Measurements from ENCODE around the gene IGFBP2.

The IGFBP2 gene

DNA sequence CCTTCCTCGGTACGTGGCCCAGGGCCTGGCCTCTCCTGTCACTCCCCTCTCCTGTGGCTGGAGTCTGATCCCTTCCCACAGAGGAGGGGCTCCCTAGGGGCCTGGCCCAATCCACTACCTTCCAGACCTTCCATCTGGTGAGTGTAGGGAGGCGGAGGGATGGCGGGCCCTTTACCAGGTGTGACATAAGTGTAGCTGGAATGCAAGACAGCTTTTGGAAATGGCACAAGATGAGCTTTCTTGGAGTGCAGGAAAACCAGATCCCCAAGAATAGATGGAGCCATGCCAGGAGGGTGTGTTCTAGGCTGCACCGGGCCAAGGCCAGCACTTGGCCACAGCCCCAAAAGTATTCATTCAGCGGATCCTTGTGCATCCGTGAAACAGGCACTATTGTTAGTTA, 32.0 kb downstream of the IGFBP2 start:
- Mint-ChIP-seq H3K4me3 (no peak overlapping the region), H3K4me1 (ENCODE audit: low read depth in 2 of 2) (peaks cover 0 to 4% of the 10 kb centered on the region in 2 donors), H3K9me3 (no peaks in the 10 kb centered on the region), H3K27ac (no peak overlapping the region), H3K36me3 (ENCODE audit: insufficient read depth) (peaks cover 2% of the 10 kb centered on the region), H3K27me3 (peaks cover 28 to 40% of the 10 kb centered on the region in 2 donors)
- DNase-seq: no peak
- no peak for ATAC-seq (replicated peaks)

GRCh38 chr2:216665717-216666116, 32.5 kb downstream of the IGFBP2 start:
- Mint-ChIP-seq H3K4me3 (no peak overlapping the region), H3K27ac (no peak overlapping the region), H3K9me3 (no peaks in the 10 kb centered on the region), H3K36me3 (ENCODE audit: insufficient read depth) (peaks cover 2% of the 10 kb centered on the region), H3K27me3 (peaks cover 32 to 45% of the 10 kb centered on the region in 2 donors), H3K4me1 (ENCODE audit: low read depth in 2 of 2) (peaks cover 0 to 4% of the 10 kb centered on the region in 2 donors)
- DNase-seq (no peak), ATAC-seq (replicated peaks) (no peak)

GRCh38 chr2:216666461-216667233, 33.4 kb downstream of the IGFBP2 start:
- ATAC-seq (replicated peaks) (peak; percentile 87), DNase-seq (peak; percentile 55 to 71 (median 64))
- Mint-ChIP-seq H3K27me3 (peaks cover 38 to 53% of the 10 kb centered on the region in 2 donors), H3K4me1 (ENCODE audit: low read depth in 2 of 2) (peaks cover 0 to 4% of the 10 kb centered on the region in 2 donors), H3K36me3 (ENCODE audit: insufficient read depth) (peaks cover 2% of the 10 kb centered on the region), H3K4me3 (no peak overlapping the region), H3K27ac (no peak overlapping the region), H3K9me3 (no peaks in the 10 kb centered on the region)

DNA sequence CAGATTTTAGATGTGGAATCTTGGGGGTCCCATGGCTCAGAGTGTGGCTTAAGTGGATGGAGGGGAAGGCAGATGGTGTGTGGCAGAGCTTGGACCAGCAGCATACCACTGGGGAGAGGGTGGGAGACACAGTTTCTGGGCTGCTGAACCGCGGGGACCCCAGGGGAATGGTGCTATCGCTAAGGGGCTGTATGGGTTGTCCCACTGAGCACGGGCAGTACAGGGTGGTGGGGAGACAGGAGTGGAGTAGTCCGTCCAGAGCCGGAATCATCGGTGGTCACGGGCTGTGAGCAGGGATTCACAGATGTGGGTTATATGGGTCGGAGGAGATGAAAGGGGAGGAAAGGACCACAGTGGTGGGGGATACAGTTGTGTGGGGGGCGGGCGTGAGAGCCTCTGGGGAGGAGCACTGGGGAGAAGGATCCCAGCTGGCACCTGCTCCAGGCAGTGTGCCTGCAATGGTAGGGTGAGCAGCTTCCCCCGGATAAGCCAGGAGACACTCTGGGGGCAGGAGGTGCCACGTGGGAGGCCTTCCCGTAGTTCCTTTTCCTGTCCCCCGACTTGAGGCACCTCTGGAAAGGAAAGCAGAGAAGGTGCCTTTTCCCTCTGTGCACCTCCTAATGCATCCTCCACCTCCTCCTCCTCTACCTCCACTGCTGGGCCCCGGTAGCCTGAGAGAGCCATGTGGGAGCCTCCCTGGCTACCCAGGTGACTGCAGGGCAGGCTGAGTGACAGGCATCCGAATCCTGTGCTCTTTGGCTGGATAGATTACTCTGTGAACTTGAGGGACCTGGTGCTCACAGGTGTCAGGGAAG, 37.3 kb downstream of the IGFBP2 start:
- Mint-ChIP-seq H3K27ac (no peak overlapping the region), H3K4me3 (no peak overlapping the region), H3K9me3 (no peaks in the 10 kb centered on the region), H3K27me3 (peaks cover 49 to 76% of the 10 kb centered on the region in 2 donors), H3K36me3 (ENCODE audit: insufficient read depth) (peaks cover 2% of the 10 kb centered on the region), H3K4me1 (ENCODE audit: low read depth in 2 of 2) (peaks cover 0 to 4% of the 10 kb centered on the region in 2 donors)
- ATAC-seq (replicated peaks): no peak
- DNase-seq: no peak

- no peak for DNase-seq
- Mint-ChIP-seq H3K27ac (no peak overlapping the region), H3K27me3 (peaks cover 49 to 78% of the 10 kb centered on the region in 2 donors), H3K36me3 (ENCODE audit: insufficient read depth) (peaks cover 2% of the 10 kb centered on the region), H3K9me3 (no peaks in the 10 kb centered on the region), H3K4me3 (no peak overlapping the region), H3K4me1 (ENCODE audit: low read depth in 2 of 2) (peaks cover 0 to 4% of the 10 kb centered on the region in 2 donors)
- ATAC-seq (replicated peaks): no peak
Observed at GRCh38 chr2:216671081-216671411, 37.8 kb downstream of the IGFBP2 start.

- Mint-ChIP-seq H3K4me1 (ENCODE audit: low read depth in 2 of 2) (no peaks in the 10 kb centered on the region), H3K36me3 (ENCODE audit: insufficient read depth) (peaks cover under 1% of the 10 kb centered on the region), H3K9me3 (no peaks in the 10 kb centered on the region), H3K27ac (no peak overlapping the region), H3K4me3 (no peak overlapping the region), H3K27me3 (peaks cover 49 to 77% of the 10 kb centered on the region in 2 donors)
- no peak for ATAC-seq (replicated peaks)
- no peak for DNase-seq
Observed at GRCh38 chr2:216671791-216672343, 38.6 kb downstream of the IGFBP2 start.

DNA sequence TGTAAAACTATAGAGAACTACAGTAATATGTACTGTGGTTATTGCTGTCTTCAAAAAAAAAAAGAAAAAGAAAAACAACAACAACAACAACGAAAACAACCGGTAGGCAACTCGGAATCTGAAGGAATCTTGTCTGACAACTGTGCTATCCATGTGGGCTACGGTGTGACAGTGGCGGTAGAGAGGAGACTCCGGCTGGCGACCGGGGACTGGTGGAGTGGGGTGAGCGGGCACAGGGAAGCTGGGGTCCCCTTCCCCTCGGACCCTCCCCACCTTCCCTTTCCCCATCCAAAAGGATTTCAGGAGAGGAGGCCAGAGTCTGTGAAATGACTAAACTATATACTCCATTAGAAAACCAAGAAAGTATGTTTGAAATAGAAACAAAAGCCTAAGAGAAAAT, 39.2 kb downstream of the IGFBP2 start:
- DNase-seq (no peak), ATAC-seq (replicated peaks) (no peak)
- Mint-ChIP-seq H3K4me3 (no peak overlapping the region), H3K27me3 (peaks cover 49 to 78% of the 10 kb centered on the region in 2 donors), H3K27ac (no peak overlapping the region), H3K36me3 (ENCODE audit: insufficient read depth) (no peaks in the 10 kb centered on the region), H3K4me1 (ENCODE audit: low read depth in 2 of 2) (no peaks in the 10 kb centered on the region), H3K9me3 (no peaks in the 10 kb centered on the region)

DNA sequence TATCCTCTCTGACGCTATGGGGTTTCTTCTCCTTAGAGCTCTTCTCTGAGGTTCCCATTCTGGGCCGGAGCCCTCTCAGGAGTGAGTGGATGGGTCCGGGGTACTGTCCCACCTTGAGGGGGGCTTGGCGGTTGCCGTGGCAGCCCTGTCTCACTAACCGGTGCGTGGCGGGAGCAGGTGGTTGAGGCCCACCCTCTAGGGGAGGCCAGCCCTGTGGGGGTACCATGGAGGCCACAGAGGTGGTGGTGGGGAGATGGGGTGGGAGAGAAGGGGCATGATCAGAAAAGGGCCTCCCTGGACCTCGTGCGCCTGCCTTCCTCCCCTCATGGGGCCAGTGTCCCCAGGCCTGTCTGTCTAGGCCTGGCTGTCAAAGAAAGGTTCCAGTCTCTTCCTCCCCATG, 39.8 kb downstream of the IGFBP2 start:
- H3K36me3 Mint-ChIP-seq (ENCODE audit: insufficient read depth): no peaks in the 10 kb centered on the region
- H3K9me3 Mint-ChIP-seq: no peaks in the 10 kb centered on the region

GRCh38 chr2:216673609-216674008, 40.4 kb downstream of the IGFBP2 start:
- no peak overlapping the region for H3K4me3 Mint-ChIP-seq
- ATAC-seq (replicated peaks): no peak
- no peaks in the 10 kb centered on the region for H3K9me3 Mint-ChIP-seq
- DNase-seq: no peak
- H3K27ac Mint-ChIP-seq: no peak overlapping the region
- peaks cover 43 to 73% of the 10 kb centered on the region in 2 donors for H3K27me3 Mint-ChIP-seq
- peaks cover 3% of the 10 kb centered on the region for H3K36me3 Mint-ChIP-seq (ENCODE audit: insufficient read depth)
- H3K4me1 Mint-ChIP-seq (ENCODE audit: low read depth in 2 of 2): no peaks in the 10 kb centered on the region

More for the DNA sequence above, 39.8 kb downstream of the IGFBP2 start:
- ATAC-seq (replicated peaks) (no peak), DNase-seq (no peak)
- no peaks in the 10 kb centered on the region for H3K4me1 Mint-ChIP-seq (ENCODE audit: low read depth in 2 of 2)
- H3K27ac Mint-ChIP-seq: no peak overlapping the region
- peaks cover 49 to 75% of the 10 kb centered on the region in 2 donors for H3K27me3 Mint-ChIP-seq
- no peak overlapping the region for H3K4me3 Mint-ChIP-seq

DNA sequence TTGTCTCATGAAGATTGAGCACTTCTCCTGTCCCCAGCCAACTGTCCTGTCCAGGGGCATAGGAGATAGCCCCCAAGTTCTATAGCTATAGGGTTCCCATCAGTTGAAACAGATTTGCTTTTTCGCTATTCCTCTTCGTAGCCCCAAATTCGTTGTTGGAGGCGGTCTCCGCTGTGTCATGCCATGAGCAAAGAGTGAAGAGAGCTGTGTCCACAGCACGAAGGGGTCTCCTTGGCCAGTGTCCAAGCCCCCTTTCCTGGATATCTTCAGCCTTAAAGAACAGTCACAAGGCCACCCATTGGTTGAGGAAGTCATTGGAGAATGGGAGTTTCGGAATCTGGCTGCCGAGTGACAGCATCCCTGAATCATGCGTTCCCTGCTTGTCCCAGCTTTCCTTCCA, 41.2 kb downstream of the IGFBP2 start:
- no peak for DNase-seq
- H3K9me3 Mint-ChIP-seq: no peaks in the 10 kb centered on the region
- no peak overlapping the region for H3K27ac Mint-ChIP-seq
- no peak for ATAC-seq (replicated peaks)
- peaks cover 3% of the 10 kb centered on the region for H3K36me3 Mint-ChIP-seq (ENCODE audit: insufficient read depth)
- H3K4me1 Mint-ChIP-seq (ENCODE audit: low read depth in 2 of 2): no peaks in the 10 kb centered on the region
- H3K27me3 Mint-ChIP-seq: peaks cover 36 to 73% of the 10 kb centered on the region in 2 donors
- no peak overlapping the region for H3K4me3 Mint-ChIP-seq

DNA sequence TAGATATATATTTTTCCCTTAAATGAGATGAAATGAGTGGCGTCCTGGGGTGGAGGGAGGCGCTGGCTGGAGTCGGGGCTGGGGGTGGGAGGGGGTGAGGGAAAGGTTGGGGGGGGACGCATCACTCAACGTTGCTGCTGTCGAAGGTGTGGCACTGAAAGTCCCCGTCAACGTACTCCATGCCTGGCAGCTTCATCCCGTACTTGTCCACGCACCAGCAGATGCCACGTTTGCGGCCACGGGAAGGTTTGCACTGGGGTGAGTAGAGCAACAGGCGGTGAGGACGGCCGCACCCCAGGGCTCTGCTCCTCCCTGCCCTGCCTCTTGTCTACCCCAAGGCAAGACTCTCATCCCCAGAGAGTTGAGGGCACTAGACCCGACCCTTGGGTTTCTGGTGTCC, 43.4 kb downstream of the IGFBP2 start:
- Mint-ChIP-seq H3K4me1 (ENCODE audit: low read depth in 2 of 2) (no peaks in the 10 kb centered on the region), H3K36me3 (ENCODE audit: insufficient read depth) (peaks cover 6% of the 10 kb centered on the region), H3K9me3 (no peaks in the 10 kb centered on the region), H3K27me3 (peaks cover 36 to 74% of the 10 kb centered on the region in 2 donors), H3K27ac (no peak overlapping the region), H3K4me3 (no peak overlapping the region)
- DNase-seq: no peak
- no peak for ATAC-seq (replicated peaks)

- no peak for ATAC-seq (replicated peaks)
Observed at GRCh38 chr2:216677439-216678097, 44.3 kb downstream of the IGFBP2 start.

DNA sequence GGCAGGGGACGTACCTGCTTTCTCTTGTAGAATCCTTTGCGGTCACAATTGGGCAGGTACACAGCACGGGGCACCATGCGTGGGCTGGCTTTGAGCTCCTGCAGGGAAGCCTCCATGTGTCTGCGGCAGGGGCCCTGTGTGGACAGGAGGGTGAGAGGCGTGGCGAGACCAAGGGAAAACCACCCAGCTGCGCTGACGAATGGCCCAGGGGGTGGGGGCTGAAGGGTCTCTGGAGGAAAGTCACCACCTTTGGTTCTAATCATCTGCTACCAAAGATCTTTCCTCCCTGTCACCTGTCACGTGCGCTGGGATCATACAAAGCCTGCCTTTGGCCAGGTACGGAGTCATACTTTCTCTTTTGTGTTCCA, 44.9 kb downstream of the IGFBP2 start:
- H3K36me3 Mint-ChIP-seq (ENCODE audit: insufficient read depth): peaks cover 6% of the 10 kb centered on the region
- H3K27me3 Mint-ChIP-seq: peaks cover 47 to 86% of the 10 kb centered on the region in 2 donors
- peaks cover 0 to 4% of the 10 kb centered on the region in 2 donors for H3K4me1 Mint-ChIP-seq (ENCODE audit: low read depth in 2 of 2)
- H3K27ac Mint-ChIP-seq: no peak overlapping the region
- DNase-seq (no peak), ATAC-seq (replicated peaks) (no peak)
- H3K4me3 Mint-ChIP-seq: no peak overlapping the region
- H3K9me3 Mint-ChIP-seq: no peaks in the 10 kb centered on the region

More at GRCh38 chr2:216677439-216678097, 44.3 kb downstream of the IGFBP2 start:
- peaks cover 6% of the 10 kb centered on the region for H3K36me3 Mint-ChIP-seq (ENCODE audit: insufficient read depth)
- H3K27ac Mint-ChIP-seq: no peak overlapping the region
- no peak for DNase-seq
- peaks cover 0 to 4% of the 10 kb centered on the region in 2 donors for H3K4me1 Mint-ChIP-seq (ENCODE audit: low read depth in 2 of 2)
- no peaks in the 10 kb centered on the region for H3K9me3 Mint-ChIP-seq
- peaks cover 45 to 83% of the 10 kb centered on the region in 2 donors for H3K27me3 Mint-ChIP-seq
- H3K4me3 Mint-ChIP-seq: no peak overlapping the region

All from effector memory CD8-positive, alpha-beta T cell (primary cell).